C4-2B (cell line): Measurements from ENCODE around the gene KRT82.

Experiments used
- ZFX ChIP-seq: fragments of 450-650 bp; IDR thresholded peaks from 2 replicates; pipeline ENCODE4 v1.6.1; 2017
- TF ChIP-seq, protein P1 (sequence below): fragments of 450-650 bp; conservative IDR thresholded peaks from 2 replicates; pipeline ENCODE4 v1.5.1; 2017; ENCODE audit warnings: mild to moderate bottlenecking

GRCh38 chr12:52413202-52413601 is 7.1 kb upstream of the KRT82 start:
- TF ChIP-seq, protein P1, sequence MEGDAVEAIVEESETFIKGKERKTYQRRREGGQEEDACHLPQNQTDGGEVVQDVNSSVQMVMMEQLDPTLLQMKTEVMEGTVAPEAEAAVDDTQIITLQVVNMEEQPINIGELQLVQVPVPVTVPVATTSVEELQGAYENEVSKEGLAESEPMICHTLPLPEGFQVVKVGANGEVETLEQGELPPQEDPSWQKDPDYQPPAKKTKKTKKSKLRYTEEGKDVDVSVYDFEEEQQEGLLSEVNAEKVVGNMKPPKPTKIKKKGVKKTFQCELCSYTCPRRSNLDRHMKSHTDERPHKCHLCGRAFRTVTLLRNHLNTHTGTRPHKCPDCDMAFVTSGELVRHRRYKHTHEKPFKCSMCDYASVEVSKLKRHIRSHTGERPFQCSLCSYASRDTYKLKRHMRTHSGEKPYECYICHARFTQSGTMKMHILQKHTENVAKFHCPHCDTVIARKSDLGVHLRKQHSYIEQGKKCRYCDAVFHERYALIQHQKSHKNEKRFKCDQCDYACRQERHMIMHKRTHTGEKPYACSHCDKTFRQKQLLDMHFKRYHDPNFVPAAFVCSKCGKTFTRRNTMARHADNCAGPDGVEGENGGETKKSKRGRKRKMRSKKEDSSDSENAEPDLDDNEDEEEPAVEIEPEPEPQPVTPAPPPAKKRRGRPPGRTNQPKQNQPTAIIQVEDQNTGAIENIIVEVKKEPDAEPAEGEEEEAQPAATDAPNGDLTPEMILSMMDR = no peak
- no peak for TF ChIP-seq ZFX
